ENCODE results near the gene FOLR1.

Gene FOLR1

DNA sequence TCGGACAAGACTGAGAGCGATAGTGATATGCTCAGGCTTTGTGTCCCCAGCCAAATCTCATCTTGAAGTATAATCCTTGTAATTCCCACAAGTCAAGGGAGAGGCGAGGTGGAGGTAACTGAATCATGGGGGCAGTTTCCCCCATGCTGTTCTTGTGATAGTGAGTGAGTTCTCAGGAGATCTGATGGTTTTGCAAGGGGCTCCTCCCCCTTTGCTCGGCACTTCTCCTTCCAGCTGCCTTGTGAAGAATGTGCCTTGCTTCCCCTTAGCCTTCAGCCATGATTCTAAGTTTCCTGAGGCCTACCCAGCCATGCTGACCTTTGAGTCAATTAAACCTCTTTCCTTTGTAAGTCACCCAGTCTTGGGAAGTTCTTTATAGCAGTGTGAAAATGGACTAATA lies 17.2 kb downstream of the FOLR1 start:
- Histone ChIP-seq H3K9me3 (ENCODE audit: insufficient read depth, low read depth, low read length) (peaks cover 4% of the 10 kb centered on the region; the same call in 1 of the 2 replicates), H3K4me1 (ENCODE audit: insufficient read depth, low read length, poor library complexity, severe bottlenecking) (no peaks in the 10 kb centered on the region), H3K9ac (ENCODE audit: low read depth, low read length, poor library complexity, severe bottlenecking) (no peak overlapping the region), H4K20me1 (ENCODE audit: insufficient read depth, low read length, poor library complexity, severe bottlenecking) (no peaks in the 10 kb centered on the region), H3K4me2 (ENCODE audit: low read depth, low read length, poor library complexity, severe bottlenecking) (no peak overlapping the region), H3K4me3 (ENCODE audit: low read length, poor library complexity, severe bottlenecking) (no peak overlapping the region), H3K27me3 (ENCODE audit: insufficient read depth, low read length, poor library complexity, severe bottlenecking) (no peaks in the 10 kb centered on the region), H3F3A (ENCODE audit: low read depth) (no peaks in the 10 kb centered on the region), H2AFZ (ENCODE audit: low read length) (no peak overlapping the region), H3K79me2 (ENCODE audit: insufficient read depth, low read length) (no peaks in the 10 kb centered on the region), H3K36me3 (ENCODE audit: insufficient read depth, low read length) (no peaks in the 10 kb centered on the region), H3K9me2 (replicated peaks; ENCODE audit: low read depth, low read length) (no peaks in the 10 kb centered on the region)
- TF ChIP-seq EZH2phosphoT487 (IDR thresholded peaks at IDR 0.05; ENCODE audit: borderline replicate concordance): no peak

DNA sequence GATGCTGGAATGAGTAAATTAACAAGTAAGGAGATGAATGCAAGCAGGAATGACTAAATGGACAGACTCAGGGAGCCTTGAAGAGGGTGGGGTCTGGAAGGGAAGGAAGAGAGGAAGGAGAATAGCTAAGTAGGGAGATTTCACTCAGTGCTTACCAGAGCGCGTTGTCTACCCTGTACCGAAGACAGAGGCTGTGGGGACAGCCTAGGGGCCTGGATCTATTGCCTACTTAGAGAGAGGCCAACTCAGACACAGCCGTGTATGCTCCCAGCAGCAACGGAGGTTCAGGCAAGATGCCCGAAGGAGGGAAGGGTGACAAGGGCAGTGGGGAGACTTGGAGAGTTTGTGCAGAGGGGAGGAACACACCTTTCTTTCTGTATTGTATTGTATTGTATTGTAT lies 24.7 kb downstream of the FOLR1 start, which contains the start of gene FOLR2:
Gene FOLR2 (plus strand): TSS at position 157 of the 400 bp plus-strand sequence. CDS start 1,791 bp downstream, outside the sequence.
- no peaks in the 10 kb centered on the region for H3K9me2 ChIP-seq (replicated peaks; ENCODE audit: low read depth, low read length)
- H3K9ac ChIP-seq (ENCODE audit: low read depth, low read length, poor library complexity, severe bottlenecking): no peak within 1 kb of the TSS
- H3K36me3 ChIP-seq (ENCODE audit: insufficient read depth, low read length): no peaks in the 10 kb centered on the region
- H3K9me3 ChIP-seq (ENCODE audit: insufficient read depth, low read depth, low read length): no peaks in the 10 kb centered on the region
- H2AFZ ChIP-seq (ENCODE audit: low read length): no peak within 1 kb of the TSS
- H3K27me3 ChIP-seq (ENCODE audit: insufficient read depth, low read length, poor library complexity, severe bottlenecking): no peaks in the 10 kb centered on the region
- no peaks in the 10 kb centered on the region for H3K79me2 ChIP-seq (ENCODE audit: insufficient read depth, low read length)
- no peak for TF ChIP-seq EZH2phosphoT487 (IDR thresholded peaks at IDR 0.05; ENCODE audit: borderline replicate concordance)
- TF ChIP-seq, protein P1, sequence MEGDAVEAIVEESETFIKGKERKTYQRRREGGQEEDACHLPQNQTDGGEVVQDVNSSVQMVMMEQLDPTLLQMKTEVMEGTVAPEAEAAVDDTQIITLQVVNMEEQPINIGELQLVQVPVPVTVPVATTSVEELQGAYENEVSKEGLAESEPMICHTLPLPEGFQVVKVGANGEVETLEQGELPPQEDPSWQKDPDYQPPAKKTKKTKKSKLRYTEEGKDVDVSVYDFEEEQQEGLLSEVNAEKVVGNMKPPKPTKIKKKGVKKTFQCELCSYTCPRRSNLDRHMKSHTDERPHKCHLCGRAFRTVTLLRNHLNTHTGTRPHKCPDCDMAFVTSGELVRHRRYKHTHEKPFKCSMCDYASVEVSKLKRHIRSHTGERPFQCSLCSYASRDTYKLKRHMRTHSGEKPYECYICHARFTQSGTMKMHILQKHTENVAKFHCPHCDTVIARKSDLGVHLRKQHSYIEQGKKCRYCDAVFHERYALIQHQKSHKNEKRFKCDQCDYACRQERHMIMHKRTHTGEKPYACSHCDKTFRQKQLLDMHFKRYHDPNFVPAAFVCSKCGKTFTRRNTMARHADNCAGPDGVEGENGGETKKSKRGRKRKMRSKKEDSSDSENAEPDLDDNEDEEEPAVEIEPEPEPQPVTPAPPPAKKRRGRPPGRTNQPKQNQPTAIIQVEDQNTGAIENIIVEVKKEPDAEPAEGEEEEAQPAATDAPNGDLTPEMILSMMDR (conservative IDR thresholded peaks at IDR 0.05; ENCODE audit: low read length): no peak
- no peaks in the 10 kb centered on the region for H3F3A ChIP-seq (ENCODE audit: low read depth)
- H3K4me3 ChIP-seq (ENCODE audit: low read length, poor library complexity, severe bottlenecking): no peak within 1 kb of the TSS
- H3K4me2 ChIP-seq (ENCODE audit: low read depth, low read length, poor library complexity, severe bottlenecking): no peak within 1 kb of the TSS
- H4K20me1 ChIP-seq (ENCODE audit: insufficient read depth, low read length, poor library complexity, severe bottlenecking): no peaks in the 10 kb centered on the region
- H3K4me1 ChIP-seq (ENCODE audit: insufficient read depth, low read length, poor library complexity, severe bottlenecking): peaks cover under 1% of the 10 kb centered on the region

DNA sequence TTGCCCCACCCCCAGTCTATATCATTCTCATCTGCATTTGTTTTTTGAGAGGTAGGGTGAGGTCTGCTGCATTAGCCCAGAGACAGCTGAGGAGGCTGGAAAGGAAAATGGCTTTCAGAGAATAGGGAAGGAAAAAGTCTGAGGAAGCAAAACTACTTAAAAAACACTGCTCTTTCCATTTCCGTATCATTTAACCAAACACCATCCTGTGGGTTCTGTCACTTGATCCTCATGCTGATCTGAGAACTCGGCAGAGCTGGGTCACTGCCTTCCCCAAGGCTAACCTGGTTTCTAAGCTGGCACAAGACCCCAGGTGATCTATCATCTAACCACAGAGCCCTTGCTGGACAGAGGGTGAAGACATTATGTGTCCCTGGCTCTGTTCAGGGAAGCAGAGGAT lies 25.9 kb downstream of the FOLR1 start:
- TF ChIP-seq EZH2phosphoT487 (IDR thresholded peaks at IDR 0.05; ENCODE audit: borderline replicate concordance): no peak
- TF ChIP-seq, protein P1 (conservative IDR thresholded peaks at IDR 0.05; ENCODE audit: low read length): no peak
- peaks cover 12% of the 10 kb centered on the region for H3K4me1 ChIP-seq (ENCODE audit: insufficient read depth, low read length, poor library complexity, severe bottlenecking)
- H2AFZ ChIP-seq (ENCODE audit: low read length): no peak overlapping the region

DNA sequence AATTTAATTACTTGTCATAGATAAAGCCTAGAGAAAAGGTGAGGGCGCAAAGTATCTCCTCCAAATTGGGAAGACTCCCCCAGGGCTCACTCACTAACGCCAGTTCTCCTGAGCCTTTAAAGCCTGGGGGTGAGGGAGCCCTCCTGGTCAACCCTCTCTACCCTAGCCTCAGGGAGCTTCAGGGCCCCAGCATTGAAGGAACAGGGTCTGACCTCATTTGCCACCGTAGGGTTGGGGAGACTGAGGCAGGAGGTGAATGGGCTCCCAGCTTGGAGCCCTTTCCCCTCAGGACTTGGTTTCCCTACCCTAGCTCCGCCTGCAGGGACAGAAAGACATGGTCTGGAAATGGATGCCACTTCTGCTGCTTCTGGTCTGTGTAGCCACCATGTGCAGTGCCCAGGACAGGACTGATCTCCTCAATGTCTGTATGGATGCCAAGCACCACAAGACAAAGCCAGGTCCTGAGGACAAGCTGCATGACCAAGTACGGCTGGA lies 26.4 kb downstream of the FOLR1 start:
- Histone ChIP-seq H3K9ac (ENCODE audit: low read depth, low read length, poor library complexity, severe bottlenecking) (no peak overlapping the region), H3K9me3 (ENCODE audit: insufficient read depth, low read depth, low read length) (no peaks in the 10 kb centered on the region), H3K9me2 (replicated peaks; ENCODE audit: low read depth, low read length) (no peaks in the 10 kb centered on the region), H3K4me1 (ENCODE audit: insufficient read depth, low read length, poor library complexity, severe bottlenecking) (peaks cover 13% of the 10 kb centered on the region), H3F3A (ENCODE audit: low read depth) (no peaks in the 10 kb centered on the region), H2AFZ (ENCODE audit: low read length) (no peak overlapping the region), H3K36me3 (ENCODE audit: insufficient read depth, low read length) (no peaks in the 10 kb centered on the region), H4K20me1 (ENCODE audit: insufficient read depth, low read length, poor library complexity, severe bottlenecking) (no peaks in the 10 kb centered on the region), H3K79me2 (ENCODE audit: insufficient read depth, low read length) (no peaks in the 10 kb centered on the region), H3K4me2 (ENCODE audit: low read depth, low read length, poor library complexity, severe bottlenecking) (no peak overlapping the region), H3K27me3 (ENCODE audit: insufficient read depth, low read length, poor library complexity, severe bottlenecking) (no peaks in the 10 kb centered on the region), H3K4me3 (ENCODE audit: low read length, poor library complexity, severe bottlenecking) (no peak overlapping the region)
- no peak for TF ChIP-seq EZH2phosphoT487 (IDR thresholded peaks at IDR 0.05; ENCODE audit: borderline replicate concordance)
- TF ChIP-seq, protein P1 (conservative IDR thresholded peaks at IDR 0.05; ENCODE audit: low read length): no peak

More for the DNA sequence above, 25.9 kb downstream of the FOLR1 start:
- Histone ChIP-seq H4K20me1 (ENCODE audit: insufficient read depth, low read length, poor library complexity, severe bottlenecking) (no peaks in the 10 kb centered on the region), H3K9me2 (replicated peaks; ENCODE audit: low read depth, low read length) (no peaks in the 10 kb centered on the region), H3K4me2 (ENCODE audit: low read depth, low read length, poor library complexity, severe bottlenecking) (no peak overlapping the region), H3F3A (ENCODE audit: low read depth) (no peaks in the 10 kb centered on the region), H3K9ac (ENCODE audit: low read depth, low read length, poor library complexity, severe bottlenecking) (no peak overlapping the region), H3K9me3 (ENCODE audit: insufficient read depth, low read depth, low read length) (no peaks in the 10 kb centered on the region), H3K36me3 (ENCODE audit: insufficient read depth, low read length) (no peaks in the 10 kb centered on the region), H3K79me2 (ENCODE audit: insufficient read depth, low read length) (no peaks in the 10 kb centered on the region), H3K27me3 (ENCODE audit: insufficient read depth, low read length, poor library complexity, severe bottlenecking) (no peaks in the 10 kb centered on the region), H3K4me3 (ENCODE audit: low read length, poor library complexity, severe bottlenecking) (no peak overlapping the region)
